MM.1S (cell line): ENCODE data around the gene CYB5RL.

ENCODE experiments used
- EZH2 ChIP-seq: fragments of 300-600 bp; sonication (generic); optimal IDR thresholded peaks from 2 replicates; pipeline ENCODE3; 2017; ENCODE audit warnings: low read depth, mild to moderate bottlenecking, antibody characterized with exemption, low read length, mixed read lengths
- EZH2phosphoT487 ChIP-seq: fragments of 300-600 bp; sonication (generic); IDR thresholded peaks from 2 replicates; pipeline ENCODE4 v1.6.1; 2018; ENCODE audit warnings: antibody characterized with exemption, low read length
- TF ChIP-seq, protein P1 (sequence below): fragments of 300-600 bp; sonication (generic); IDR thresholded peaks from 2 replicates; pipeline ENCODE4 v1.5.1; 2016; ENCODE audit warnings: antibody characterized with exemption, low read length, mixed read lengths

DNA sequence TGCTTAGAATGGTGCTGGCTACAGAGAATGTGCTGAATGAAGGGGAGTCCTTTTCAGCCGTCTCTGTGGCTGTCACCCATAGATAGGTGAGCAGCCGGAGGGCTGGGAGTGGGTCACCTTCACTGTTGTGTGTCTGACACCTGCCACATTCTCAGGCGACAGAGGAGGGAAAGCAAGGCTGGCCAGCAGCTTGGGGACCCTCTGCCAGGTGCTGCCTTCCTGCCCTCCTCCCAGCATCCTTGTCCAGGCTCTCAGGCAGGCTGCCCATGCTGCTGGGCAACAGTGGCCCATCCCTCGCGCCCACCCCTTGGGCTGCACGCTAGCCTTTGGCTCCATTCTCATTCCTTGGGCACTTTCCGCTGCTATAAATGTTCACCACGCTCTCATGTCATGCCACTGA, 22.1 kb downstream of the CYB5RL start:
- no peak for TF ChIP-seq EZH2
- TF ChIP-seq, protein P1, sequence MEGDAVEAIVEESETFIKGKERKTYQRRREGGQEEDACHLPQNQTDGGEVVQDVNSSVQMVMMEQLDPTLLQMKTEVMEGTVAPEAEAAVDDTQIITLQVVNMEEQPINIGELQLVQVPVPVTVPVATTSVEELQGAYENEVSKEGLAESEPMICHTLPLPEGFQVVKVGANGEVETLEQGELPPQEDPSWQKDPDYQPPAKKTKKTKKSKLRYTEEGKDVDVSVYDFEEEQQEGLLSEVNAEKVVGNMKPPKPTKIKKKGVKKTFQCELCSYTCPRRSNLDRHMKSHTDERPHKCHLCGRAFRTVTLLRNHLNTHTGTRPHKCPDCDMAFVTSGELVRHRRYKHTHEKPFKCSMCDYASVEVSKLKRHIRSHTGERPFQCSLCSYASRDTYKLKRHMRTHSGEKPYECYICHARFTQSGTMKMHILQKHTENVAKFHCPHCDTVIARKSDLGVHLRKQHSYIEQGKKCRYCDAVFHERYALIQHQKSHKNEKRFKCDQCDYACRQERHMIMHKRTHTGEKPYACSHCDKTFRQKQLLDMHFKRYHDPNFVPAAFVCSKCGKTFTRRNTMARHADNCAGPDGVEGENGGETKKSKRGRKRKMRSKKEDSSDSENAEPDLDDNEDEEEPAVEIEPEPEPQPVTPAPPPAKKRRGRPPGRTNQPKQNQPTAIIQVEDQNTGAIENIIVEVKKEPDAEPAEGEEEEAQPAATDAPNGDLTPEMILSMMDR: no peak
- TF ChIP-seq EZH2phosphoT487: no peak
